Left colon (tissue), 2 donors: Measurements from ENCODE around the gene TESMIN. TPM values are rescaled to one million over a fixed set of nuclear protein-coding genes. Genes with fewer than 3 reads are reported as not detected.

ENCODE experiments used
- ATAC-seq: fragments of 200-7000 bp; cut with Tn5 transposase; one replicate; pipeline ENCODE4 v1.9.1; 2020; ENCODE audit warnings: mild to moderate bottlenecking, moderate library complexity
- DNase-seq, 2 donors: peaks; one replicate each; pipeline ENCODE4 v3.0.0-alpha.2; 2020
- intact Hi-C, 2 donors: fragments of 100-400 bp; cut with DNase I in 1 of 2; cut with micrococcal nuclease in 1 of 2; formaldehyde crosslinking; loops; one replicate each; pipeline versions ENCODE4 v1.11.2 to v1.14.0; 2022; cut with DNase I, micrococcal nuclease
- total RNA-seq, 2 donors: library from RNA; stranded (reverse); fragmentation: NEBNext Ultra II Directional; extraction: Animal tissue kit (Norgen Biotek cat#: 25700); gene quantifications; one replicate each; pipeline ENCODE4 v1.2.1, GENCODE V29; 2021
- donor health status: DM: no; HTN: no; CAD: no.
- donor health status: DM: yes; HTN: yes; CAD: no.

TESMIN gene
- total RNA-seq, 2 donors from 2014 or later, result 11.0 to 12.9 TPM

- intact Hi-C loops, result no loop called here
- ATAC-seq, result no peak
- DNase-seq, result no peak
Measured at GRCh38 chr11:68669301-68670090, 81.8 kb downstream of the TESMIN start.

GRCh38 chr11:68667511-68668500 is 83.5 kb downstream of the TESMIN start:
- no peak for DNase-seq
- ATAC-seq, result no peak
- intact Hi-C loops, result no loop called here

DNA sequence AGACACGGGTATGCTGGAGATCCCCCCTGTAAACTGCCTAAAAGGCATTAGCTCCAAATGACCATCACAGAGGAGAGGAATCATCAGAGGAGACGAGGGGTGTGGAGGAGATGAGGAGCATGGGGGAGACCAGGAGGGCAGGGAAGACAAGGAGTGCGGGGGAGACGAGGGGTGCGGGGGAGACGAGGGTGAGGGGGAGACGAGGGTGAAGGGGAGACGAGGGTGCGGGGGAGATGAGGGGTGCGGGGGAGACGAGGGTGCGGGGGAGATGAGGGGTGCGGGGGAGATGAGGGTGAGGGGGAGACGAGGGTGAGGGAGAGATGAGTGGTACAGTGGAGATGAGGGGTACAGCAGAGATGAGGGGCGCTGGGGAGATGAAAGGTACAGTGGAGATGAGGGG is 84.5 kb downstream of the TESMIN start:
- intact Hi-C loops, result no loop called here
- ATAC-seq, result no peak
- DNase-seq, result peak in 1 of 2 donors; percentile 48

DNA sequence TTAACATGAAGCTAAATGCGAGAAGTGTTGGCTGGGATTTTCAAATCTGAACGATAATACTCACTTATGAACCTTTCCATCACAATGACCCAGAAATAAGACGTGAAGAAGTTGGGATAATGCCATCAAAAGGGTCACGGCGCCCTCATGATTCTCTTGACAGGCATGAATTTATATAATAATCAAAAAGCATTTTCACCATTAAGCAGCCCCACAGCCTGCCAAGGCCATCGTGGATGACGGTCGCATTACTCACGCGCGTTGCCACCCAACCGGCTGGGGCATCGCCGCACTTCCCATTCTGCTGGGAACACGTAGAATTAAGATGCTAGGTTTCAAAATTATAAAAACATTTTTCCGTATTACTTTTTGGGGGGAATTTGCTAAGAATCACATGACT is 85.9 kb downstream of the TESMIN start:
- no peak for DNase-seq
- no peak for ATAC-seq
- intact Hi-C loops, result no loop called here

GRCh38 chr11:68664906-68665305 is 86.4 kb downstream of the TESMIN start:
- intact Hi-C loops, result no loop called here
- ATAC-seq, result no peak
- no peak for DNase-seq

GRCh38 chr11:68664141-68664540 is 87.2 kb downstream of the TESMIN start:
- intact Hi-C loops, result no loop called here
- DNase-seq, result no peak
- no peak for ATAC-seq

GRCh38 chr11:68663482-68664010 is 87.8 kb downstream of the TESMIN start:
- intact Hi-C loops, result no loop called here
- ATAC-seq, result no peak
- no peak for DNase-seq

- intact Hi-C loops, result no loop called here
- no peak for DNase-seq
- ATAC-seq, result no peak
Measured at GRCh38 chr11:68661697-68662603, 89.4 kb downstream of the TESMIN start.

DNA sequence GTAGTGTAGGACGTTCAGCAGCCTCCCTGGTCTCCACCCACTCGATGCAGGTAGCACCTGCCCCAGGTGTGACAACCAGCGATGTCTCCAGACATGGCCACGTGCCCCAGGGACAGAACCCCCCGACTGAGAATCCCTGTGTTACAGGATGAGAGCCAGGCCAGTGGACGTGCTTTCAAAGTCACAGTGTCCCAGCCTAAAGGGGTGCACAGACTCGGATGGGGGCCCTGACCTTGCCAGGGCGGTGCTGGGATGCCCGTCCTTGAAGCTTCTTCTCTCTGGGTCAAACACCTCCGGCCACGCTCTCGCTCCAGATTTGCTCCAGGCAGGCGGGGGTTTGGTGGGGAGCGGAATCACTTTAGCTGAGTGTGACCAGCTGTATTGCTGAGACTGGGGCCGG is 90.3 kb downstream of the TESMIN start:
- intact Hi-C loops, result no loop called here
- ATAC-seq, result no peak
- no peak for DNase-seq

DNA sequence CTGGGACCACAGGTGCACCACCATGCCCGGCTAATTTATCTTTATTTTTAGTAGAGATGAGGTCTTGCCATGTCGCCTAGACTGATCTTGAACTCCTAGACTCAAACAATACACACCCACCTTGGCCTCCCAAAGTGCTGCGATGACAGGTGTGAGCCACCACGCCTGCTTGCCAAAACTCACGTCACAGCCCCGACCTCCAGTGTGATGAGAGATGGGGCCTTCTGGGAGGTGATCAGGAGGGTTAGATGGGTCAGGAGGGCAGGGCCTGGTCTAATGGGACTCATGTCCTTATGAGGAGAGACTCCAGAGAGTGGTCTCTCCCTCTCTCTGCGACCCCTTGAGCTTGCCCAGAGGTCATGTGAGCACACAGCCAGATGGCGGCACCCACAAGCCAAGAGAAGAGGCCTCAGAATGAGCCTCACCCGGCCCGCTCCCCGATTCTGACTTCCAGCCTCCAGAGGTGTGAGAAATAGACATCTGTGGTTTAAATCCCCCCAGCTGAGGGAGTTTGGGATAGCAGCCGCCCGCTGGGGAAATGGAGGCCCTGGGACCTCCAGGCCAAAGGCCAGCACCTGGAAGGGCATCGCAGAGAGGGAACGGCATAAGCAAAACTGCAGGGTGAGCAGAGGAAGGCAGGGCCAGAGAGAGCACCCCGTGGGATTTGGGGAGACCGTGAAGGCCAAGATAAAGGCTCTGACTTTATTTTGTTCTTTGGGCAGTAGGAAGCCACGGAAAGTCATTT is 91.1 kb downstream of the TESMIN start:
- intact Hi-C loops, result no loop called here
- ATAC-seq, result no peak
- no peak for DNase-seq

- no peak for ATAC-seq
- intact Hi-C loops, result no loop called here
- DNase-seq, result peak in 1 of 2 donors; percentile 18
Measured at GRCh38 chr11:68659158-68659921, 92.0 kb downstream of the TESMIN start.

DNA sequence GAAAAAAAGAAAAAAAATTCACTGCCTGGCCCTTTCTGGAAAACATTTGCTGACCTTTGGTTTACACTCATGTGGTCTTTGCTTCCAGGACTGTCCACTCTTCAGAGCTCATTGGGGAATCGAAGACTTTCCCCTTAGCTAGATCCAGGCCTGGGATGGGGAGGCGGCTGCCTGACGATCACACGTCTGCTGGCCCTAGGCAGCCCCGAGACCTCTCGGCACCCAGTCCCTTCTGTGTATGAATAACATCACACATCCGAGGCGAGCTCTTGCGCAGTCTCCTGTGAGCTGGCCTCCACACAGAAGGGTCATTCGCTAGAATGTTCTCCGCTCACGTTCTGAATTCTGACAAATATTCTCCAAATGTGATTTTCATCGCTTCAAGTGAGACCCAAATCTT is 92.7 kb downstream of the TESMIN start:
- ATAC-seq, result no peak
- intact Hi-C loops, result no loop called here
- no peak for DNase-seq

DNA sequence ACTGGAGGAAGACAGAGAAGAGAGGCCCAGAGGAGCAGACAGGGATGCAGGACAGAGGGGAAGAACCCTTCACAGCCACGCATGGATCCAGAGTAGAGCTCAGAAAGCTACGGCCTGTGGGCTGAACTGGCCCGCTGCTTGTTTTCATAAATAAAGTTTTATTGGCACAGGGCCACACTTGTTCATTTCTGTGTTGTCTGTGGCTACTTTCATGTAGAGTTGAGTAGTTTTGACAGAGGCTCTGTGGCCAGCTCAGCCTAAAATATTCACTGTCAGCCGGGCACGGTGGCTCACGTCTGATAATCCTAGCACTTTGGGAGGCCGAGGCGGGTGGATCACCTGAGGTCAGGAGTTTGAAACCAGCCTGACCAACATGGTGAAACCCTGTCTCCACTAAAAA is 93.2 kb downstream of the TESMIN start:
- no peak for ATAC-seq
- DNase-seq, result no peak
- intact Hi-C loops, result no loop called here
